Osteoblast (primary cell): ENCODE data around the gene ZFHX3. TPM values are rescaled to one million over a fixed set of nuclear protein-coding genes. Genes with fewer than 3 reads are reported as not detected.

ENCODE experiments used
- DNase-seq: peaks from one replicate; pipeline ENCODE4 v3.0.0; 2011; ENCODE audit warnings: low spot score, mixed read lengths; ENCODE audit not compliant: insufficient read length; ENCODE audit errors: missing footprints
- H2AFZ ChIP-seq: 2 replicates; pipeline ENCODE4 v1.6.0; 2011; ENCODE audit warnings: mild to moderate bottlenecking, low read length
- H3K27ac ChIP-seq: 2 replicates; pipeline ENCODE4 v1.5.1; 2011; ENCODE audit warnings: mild to moderate bottlenecking, low read depth, low read length, moderate library complexity
- H3K27me3 ChIP-seq: 2 replicates; pipeline ENCODE4 v1.6.0; 2012; ENCODE audit warnings: mild to moderate bottlenecking, control low read depth, inconsistent platforms, low read length, moderate library complexity; ENCODE audit not compliant: insufficient read depth
- H3K36me3 ChIP-seq: 2 replicates; pipeline ENCODE4 v1.5.1; 2011; ENCODE audit warnings: mild to moderate bottlenecking, low read length, control low read depth, moderate library complexity; ENCODE audit not compliant: insufficient read depth
- H3K4me1 ChIP-seq: 2 replicates; pipeline ENCODE4 v1.5.1; 2011; ENCODE audit warnings: mild to moderate bottlenecking, low read length, control low read depth, moderate library complexity; ENCODE audit not compliant: insufficient read depth
- H3K4me2 ChIP-seq: 2 replicates; pipeline ENCODE4 v1.6.0; 2011; ENCODE audit warnings: mild to moderate bottlenecking, low read length; ENCODE audit not compliant: insufficient read depth
- H3K4me3 ChIP-seq: fragments of 200-600 bp; sonication (generic); 3 replicates; pipeline ENCODE4 v1.5.1; 2012; ENCODE audit warnings: mild to moderate bottlenecking, low read length, inconsistent platforms; ENCODE audit not compliant: insufficient read depth
- H3K79me2 ChIP-seq: 2 replicates; pipeline ENCODE4 v1.6.0; 2012; ENCODE audit warnings: mild to moderate bottlenecking, low read length, control low read depth, inconsistent platforms; ENCODE audit not compliant: insufficient read depth
- H3K9me3 ChIP-seq: 2 replicates; pipeline ENCODE4 v1.5.1; 2011; ENCODE audit warnings: low read depth, low read length, control low read depth
- H4K20me1 ChIP-seq: 2 replicates; pipeline ENCODE4 v1.6.0; 2012; ENCODE audit warnings: mild to moderate bottlenecking, low read length, control low read depth; ENCODE audit not compliant: insufficient read depth
- CTCF ChIP-seq: IDR thresholded peaks from 2 replicates; pipeline ENCODE4 v1.5.1; 2011; ENCODE audit warnings: mild to moderate bottlenecking, low read depth, low read length, moderate library complexity; ENCODE audit errors: extremely low read depth
- total RNA-seq: library from RNA; depleted of rRNA; stranded (reverse); fragments of >200 nt; gene quantifications from 2 replicates; pipeline ENCODE4 v1.2.3, GENCODE V29; 2012

ZFHX3 gene
- total RNA-seq, 1 donor, result 14.5 TPM

GRCh38 chr16:72921620-72922019 is 126.3 kb downstream of the ZFHX3 start:
- Histone ChIP-seq H3K9me3 (no peaks in the 10 kb centered on the region), H4K20me1 (peaks cover 47% of the 10 kb centered on the region), H3K36me3 (no peaks in the 10 kb centered on the region), H3K79me2 (peaks cover 81% of the 10 kb centered on the region), H3K27ac (no peak overlapping the region), H2AFZ (no peak overlapping the region), H3K4me3 (no peak overlapping the region), H3K4me1 (no peaks in the 10 kb centered on the region), H3K4me2 (peak overlapping the region; percentile 20), H3K27me3 (no peaks in the 10 kb centered on the region)
- TF ChIP-seq CTCF, result no peak
- no peak for DNase-seq

- no peaks in the 10 kb centered on the region for H3K9me3 ChIP-seq
- no peak overlapping the region for H3K4me2 ChIP-seq
- H3K4me1 ChIP-seq, result no peaks in the 10 kb centered on the region
- no peaks in the 10 kb centered on the region for H3K27me3 ChIP-seq
- H3K4me3 ChIP-seq, result no peak overlapping the region
- H3K27ac ChIP-seq, result no peak overlapping the region
- H3K36me3 ChIP-seq, result no peaks in the 10 kb centered on the region
- TF ChIP-seq CTCF, result no peak
- H4K20me1 ChIP-seq, result peaks cover 42% of the 10 kb centered on the region
- no peak overlapping the region for H2AFZ ChIP-seq
- DNase-seq, result no peak
- H3K79me2 ChIP-seq, result peaks cover 78% of the 10 kb centered on the region
Observed at GRCh38 chr16:72921106-72921505, 126.8 kb downstream of the ZFHX3 start.

GRCh38 chr16:72917051-72917450 is 130.9 kb downstream of the ZFHX3 start:
- H4K20me1 ChIP-seq, result peaks cover 28% of the 10 kb centered on the region

GRCh38 chr16:72915331-72915730 is 132.6 kb downstream of the ZFHX3 start:
- no peak for DNase-seq
- Histone ChIP-seq H3K4me2 (no peak overlapping the region), H3K27ac (no peak overlapping the region), H2AFZ (no peak overlapping the region), H3K36me3 (no peaks in the 10 kb centered on the region), H3K27me3 (no peaks in the 10 kb centered on the region), H3K79me2 (peaks cover 72% of the 10 kb centered on the region), H3K4me3 (no peak overlapping the region), H4K20me1 (peaks cover 23% of the 10 kb centered on the region), H3K9me3 (no peaks in the 10 kb centered on the region), H3K4me1 (peaks cover 11% of the 10 kb centered on the region)
- TF ChIP-seq CTCF, result no peak

More at GRCh38 chr16:72917051-72917450, 130.9 kb downstream of the ZFHX3 start:
- no peak for DNase-seq
- peaks cover 71% of the 10 kb centered on the region for H3K79me2 ChIP-seq
- no peak overlapping the region for H3K27ac ChIP-seq
- TF ChIP-seq CTCF, result no peak
- no peak overlapping the region for H3K4me3 ChIP-seq
- no peak overlapping the region for H3K4me2 ChIP-seq
- H3K4me1 ChIP-seq, result peaks cover 11% of the 10 kb centered on the region
- H3K36me3 ChIP-seq, result no peaks in the 10 kb centered on the region
- no peaks in the 10 kb centered on the region for H3K27me3 ChIP-seq
- no peak overlapping the region for H2AFZ ChIP-seq
- no peaks in the 10 kb centered on the region for H3K9me3 ChIP-seq
